Left lung (tissue), 14 donors: ENCODE measurements around the gene OR6T1. TPM values are rescaled to one million over a fixed set of nuclear protein-coding genes. Genes with fewer than 3 reads are reported as not detected.
A peak's percentile ranks its signal among the peaks of the same experiment; 100 is the strongest.

Experiments used
- ATAC-seq: fragments of 200-7000 bp; cut with Tn5 transposase; one replicate; pipeline ENCODE4 v1.9.1; 2020; ENCODE audit warnings: moderate library complexity
- DNase-seq, 4 donors: peaks; one replicate each; pipeline ENCODE4 v3.0.0-alpha.2; 2013 to 2020
- H3K27ac ChIP-seq, 2 donors: fragments of 200-600 bp; sonication (generic) in 1 of 2; one replicate each; pipeline versions ENCODE4 v1.5.0 to v1.8.0; 2020 to 2021
- H3K27me3 ChIP-seq, 2 donors: fragments of 200-600 bp; sonication (generic) in 1 of 2; one replicate each; pipeline versions ENCODE4 v1.5.0 to v1.8.0; 2020 to 2021
- H3K36me3 ChIP-seq, 2 donors: fragments of 200-600 bp; sonication (generic) in 1 of 2; one replicate each; pipeline versions ENCODE4 v1.5.0 to v1.8.0; 2020 to 2021
- H3K4me1 ChIP-seq, 2 donors: fragments of 200-600 bp; one replicate each; pipeline ENCODE4 v1.8.0; 2021
- H3K4me3 ChIP-seq, 2 donors: fragments of 200-600 bp; sonication (generic) in 1 of 2; one replicate each; pipeline versions ENCODE4 v1.5.0 to v1.8.0; 2020 to 2021; ENCODE audit warnings: mild to moderate bottlenecking in 1 of 2
- H3K9me3 ChIP-seq, 2 donors: fragments of 200-600 bp; sonication (generic) in 1 of 2; one replicate each; pipeline versions ENCODE4 v1.5.0 to v1.8.0; 2020 to 2021
- CTCF ChIP-seq, 2 donors: fragments of 200-600 bp; sonication (generic) in 1 of 2; IDR thresholded peaks; one replicate each; pipeline versions ENCODE4 v1.5.0 to v1.8.0; 2021; ENCODE audit warnings: antibody characterized with exemption in 2 of 2
- intact Hi-C, 2 donors: fragments of 100-400 bp; cut with DNase I; formaldehyde crosslinking; loops; one replicate each; pipeline versions ENCODE4 v1.11.2 to v1.14.2; 2022
- long read RNA-seq, 12 donors: library from polyadenylated mRNA in 2 of 12; unstranded in 2 of 12; transcript quantifications; one replicate each; pipeline ENCODE4 v2.0.0 and lab custom pipeline, GENCODE V29; 2019 to 2026
- polyA plus RNA-seq, 6 donors: library from polyadenylated mRNA; unstranded; fragments of 120-200 nt; gene quantifications; one replicate each; pipeline ENCODE4 v1.2.1, GENCODE V29; 2013; ENCODE audit not compliant: insufficient read length in 6 of 6
- total RNA-seq, 2 donors: library from RNA; stranded (reverse); fragmentation: NEBNext Ultra II Directional; extraction: Animal tissue kit (Norgen Biotek cat#: 25700); gene quantifications; one replicate each; pipeline ENCODE4 v1.2.1, GENCODE V29; 2021
- donor health status: DM: no; HTN: yes; CAD: no.
- donor health status: DM: no; HTN: no; CAD: no.

The OR6T1 gene, protein sequence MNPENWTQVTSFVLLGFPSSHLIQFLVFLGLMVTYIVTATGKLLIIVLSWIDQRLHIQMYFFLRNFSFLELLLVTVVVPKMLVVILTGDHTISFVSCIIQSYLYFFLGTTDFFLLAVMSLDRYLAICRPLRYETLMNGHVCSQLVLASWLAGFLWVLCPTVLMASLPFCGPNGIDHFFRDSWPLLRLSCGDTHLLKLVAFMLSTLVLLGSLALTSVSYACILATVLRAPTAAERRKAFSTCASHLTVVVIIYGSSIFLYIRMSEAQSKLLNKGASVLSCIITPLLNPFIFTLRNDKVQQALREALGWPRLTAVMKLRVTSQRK
- total RNA-seq (not detected), polyA plus RNA-seq (not detected)
- long read RNA-seq, donor 1 = 0 reads
- long read RNA-seq, donor 2 = 0 reads
- long read RNA-seq, donor 3 = 0 reads
- long read RNA-seq, donor 4 = 0 reads
- long read RNA-seq, donor 5 = 0 reads
- long read RNA-seq, donor 6 = 0 reads
- long read RNA-seq, donor 7 = 0 reads
- long read RNA-seq, donor 8 = 0 reads
- long read RNA-seq, donor 9 = 0 reads
- long read RNA-seq, donor 10 = 0 reads
- long read RNA-seq, donor 11 = 0 reads
- long read RNA-seq, donor 12 = 0 reads

DNA sequence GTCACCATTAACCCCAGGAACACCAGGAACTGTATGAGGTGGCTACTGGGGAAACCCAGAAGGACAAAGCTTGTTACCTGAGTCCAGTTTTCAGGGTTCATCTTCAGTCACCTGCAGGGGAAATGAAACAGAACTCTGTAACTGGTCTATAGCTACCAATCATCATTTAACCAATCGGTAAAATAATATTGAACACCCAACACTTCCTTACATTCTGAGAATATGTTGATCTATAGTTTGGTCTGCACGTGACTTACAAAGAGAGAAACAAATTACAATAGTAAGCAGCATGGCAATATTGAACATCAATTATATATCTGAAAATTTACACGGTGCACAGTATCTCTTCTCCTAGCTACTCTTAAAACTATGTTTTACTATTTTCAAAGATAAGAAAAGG lies at the start of gene OR6T1:
TSS of gene OR6T1 (minus strand) at position 101 of the 400 bp plus-strand sequence. CDS start at position 101, 0 bp downstream.
- Histone ChIP-seq H3K4me3 (no peak within 1 kb of the TSS), H3K27me3 (no peaks in the 10 kb centered on the region), H3K36me3 (no peaks in the 10 kb centered on the region), H3K27ac (no peak within 1 kb of the TSS), H3K9me3 (no peaks in the 10 kb centered on the region), H3K4me1 (no peaks in the 10 kb centered on the region)
- TF ChIP-seq CTCF (IDR thresholded peaks at IDR 0.05) = no peak
- intact Hi-C loops = no loop called here
- DNase-seq (no peak), ATAC-seq (no peak)

- H3K4me3 ChIP-seq = no peak overlapping the region
- no peaks in the 10 kb centered on the region for H3K4me1 ChIP-seq
- DNase-seq (peak in 1 of 4 donors; percentile 35), ATAC-seq (no peak)
- H3K27ac ChIP-seq = no peak overlapping the region
- intact Hi-C loops = no loop called here
- H3K27me3 ChIP-seq = no peaks in the 10 kb centered on the region
- peaks cover 0 to 5% of the 10 kb centered on the region in 2 donors for H3K9me3 ChIP-seq
- TF ChIP-seq CTCF (IDR thresholded peaks at IDR 0.05) = no peak
- H3K36me3 ChIP-seq = no peaks in the 10 kb centered on the region
Measured at GRCh38 chr11:123979311-123979710, 35.7 kb upstream of the OR6T1 start.

DNA sequence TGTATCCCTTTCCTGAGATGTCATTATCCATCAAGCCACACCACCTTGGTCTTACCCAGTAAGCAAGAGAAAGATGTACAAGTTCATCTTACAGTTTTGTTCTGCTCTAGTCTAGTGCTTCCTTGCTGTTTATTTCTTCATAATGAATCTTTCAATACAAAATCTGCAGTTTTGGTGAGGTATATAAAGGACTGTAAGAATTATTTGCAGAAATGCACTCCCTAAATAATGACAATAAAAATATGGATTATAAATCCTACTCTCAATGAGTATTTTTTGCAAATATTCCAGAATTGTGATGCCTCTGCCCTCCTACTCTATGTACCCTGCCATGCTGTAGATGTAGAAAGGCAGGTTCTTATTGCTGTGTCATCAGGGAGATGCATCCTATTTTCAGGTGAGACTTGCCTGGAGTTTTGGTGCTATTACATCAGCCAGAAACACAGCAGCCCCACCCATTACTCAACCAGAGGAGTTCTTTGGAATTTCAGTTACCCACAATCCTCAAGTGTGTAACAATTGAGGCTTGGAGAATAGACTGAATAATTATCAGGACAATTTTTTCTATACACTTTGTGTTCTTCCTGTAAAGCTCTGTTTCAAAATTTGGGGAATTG lies 34.2 kb upstream of the OR6T1 start, which contains the start of gene OR10S1:
TSS of gene OR10S1 (minus strand) at position 51 of the 617 bp plus-strand sequence. CDS start 117 bp downstream, outside the sequence.
- no peaks in the 10 kb centered on the region for H3K36me3 ChIP-seq
- H3K4me1 ChIP-seq = no peaks in the 10 kb centered on the region
- no peak within 1 kb of the TSS for H3K4me3 ChIP-seq
- intact Hi-C loops = no loop called here
- peaks cover 0 to 3% of the 10 kb centered on the region in 2 donors for H3K9me3 ChIP-seq
- DNase-seq (no peak), ATAC-seq (no peak)
- H3K27me3 ChIP-seq = no peaks in the 10 kb centered on the region
- H3K27ac ChIP-seq = no peak within 1 kb of the TSS
- no peak for TF ChIP-seq CTCF (IDR thresholded peaks at IDR 0.05)

DNA sequence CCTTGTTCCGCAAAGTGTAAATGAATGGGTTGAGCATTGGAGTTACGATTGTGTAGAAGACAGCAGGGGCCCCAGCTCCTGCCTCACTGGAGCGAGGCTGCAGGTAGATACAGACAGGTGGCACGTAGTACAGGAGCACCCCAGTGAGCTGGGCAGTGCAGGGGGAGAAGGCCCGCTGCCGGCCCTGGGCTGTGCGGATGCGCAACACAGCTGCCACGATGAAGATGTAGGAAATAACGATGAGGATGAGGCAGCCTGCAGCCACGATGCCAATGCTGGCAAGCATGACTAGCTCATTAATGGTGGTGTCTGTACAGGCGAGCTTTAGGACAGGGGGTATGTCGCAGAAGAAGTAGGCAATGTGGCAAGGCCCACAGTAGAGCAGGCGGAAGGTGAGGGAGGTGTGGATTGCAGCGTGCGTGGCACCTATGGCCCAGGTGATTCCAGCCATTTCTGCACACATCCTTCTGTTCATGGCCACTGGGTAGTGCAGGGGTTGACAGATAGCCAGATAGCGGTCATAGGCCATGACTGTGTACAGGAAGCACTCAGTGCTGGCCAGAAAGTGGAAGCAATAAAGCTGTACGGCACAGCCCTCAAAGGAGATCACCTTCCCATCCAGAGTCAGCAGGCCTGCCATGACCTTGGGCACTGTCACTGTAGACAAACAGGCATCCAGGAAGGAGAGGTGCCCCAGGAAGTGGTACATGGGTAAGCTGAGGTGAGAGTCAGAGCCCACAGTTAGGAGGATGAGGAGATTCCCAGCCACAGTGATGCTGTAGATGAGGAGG lies 33.3 kb upstream of the OR6T1 start:
- ATAC-seq (no peak), DNase-seq (peak in 1 of 4 donors; percentile 50)
- Histone ChIP-seq H3K27ac (no peak overlapping the region), H3K4me3 (no peak overlapping the region), H3K9me3 (no peaks in the 10 kb centered on the region), H3K36me3 (no peaks in the 10 kb centered on the region), H3K27me3 (no peaks in the 10 kb centered on the region), H3K4me1 (no peaks in the 10 kb centered on the region)
- TF ChIP-seq CTCF (IDR thresholded peaks at IDR 0.05) = no peak
- intact Hi-C loops = no loop called here
